ENCODE results near the gene STOML1.
"Not testable (repeated sequence)": the region's sequence is repeated elsewhere in the genome, so short reads cannot be mapped to it uniquely, and the experiment has no call there.

STOML1 gene

DNA sequence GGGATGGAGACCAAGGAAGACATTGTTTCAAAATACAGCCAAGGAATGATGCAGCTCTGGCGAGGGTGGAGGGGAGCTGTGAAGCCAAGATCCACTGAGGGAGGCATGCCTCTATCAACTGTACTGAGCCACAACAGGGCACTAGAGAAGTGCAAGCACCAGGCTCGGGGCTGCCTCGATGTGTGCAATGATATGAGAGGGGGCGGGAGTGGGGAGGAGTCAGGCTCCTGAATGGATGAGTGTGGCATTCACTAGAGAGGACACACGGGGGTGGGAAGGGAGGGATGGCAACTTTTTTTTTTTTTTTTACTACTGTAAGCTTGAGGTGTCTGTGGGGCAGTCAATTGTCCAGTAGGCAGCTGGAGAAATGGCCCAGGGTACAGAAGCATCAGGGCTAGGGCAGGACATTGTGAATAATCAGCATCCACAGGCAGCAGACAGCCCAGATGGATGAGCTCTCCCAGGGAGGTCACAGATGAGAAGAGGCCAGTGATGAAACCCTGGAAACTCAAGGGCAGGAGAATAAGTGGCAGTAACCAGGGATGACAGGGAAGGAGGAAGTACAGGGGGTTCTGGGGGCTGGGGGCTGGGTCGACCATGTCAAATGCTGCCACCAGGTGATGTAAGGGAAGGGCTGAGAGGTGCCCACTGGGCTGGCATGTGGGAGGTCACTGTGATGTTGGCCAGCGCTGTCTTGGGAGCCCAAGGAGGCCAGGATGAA, 5.9 kb downstream of the STOML1 start:
- no peak for DNase-seq

DNA sequence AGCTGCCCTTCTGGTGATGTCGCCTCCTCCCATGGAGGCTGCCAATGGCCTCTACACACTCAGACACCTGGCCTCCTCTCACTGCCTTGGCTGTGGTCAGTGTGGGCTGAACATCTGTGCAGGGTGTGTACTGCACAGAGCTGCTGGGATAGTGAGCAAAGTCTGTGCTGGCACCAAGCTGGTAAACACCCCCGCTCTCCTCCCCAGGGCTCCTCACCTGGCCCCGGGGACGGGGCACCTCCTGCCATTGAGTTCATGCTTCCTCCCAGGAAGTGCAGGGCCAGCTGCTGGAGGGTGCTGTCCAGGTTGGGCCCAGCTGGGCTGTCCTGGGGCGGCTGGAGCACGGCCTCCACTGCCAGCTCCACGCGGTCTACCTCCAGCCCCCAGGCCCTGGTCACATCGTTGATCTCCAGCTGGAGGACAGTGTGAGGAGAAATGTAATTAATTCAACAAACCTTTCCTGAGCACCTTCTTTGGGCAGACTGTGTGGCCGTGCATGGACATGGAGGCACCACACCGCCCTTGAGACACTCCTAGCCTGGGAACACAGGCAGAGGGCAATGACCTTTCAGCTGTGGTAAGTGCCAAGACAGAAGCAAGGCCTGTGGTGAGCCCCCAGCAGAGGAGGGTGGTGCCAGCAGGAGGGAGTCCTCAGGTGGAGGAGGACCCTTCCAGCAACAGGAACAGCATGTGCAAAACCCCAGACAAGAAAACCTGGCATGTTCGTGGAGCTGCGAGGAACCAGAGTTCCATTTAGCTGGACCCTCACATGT, 6.8 kb downstream of the STOML1 start:
- DNase-seq, result no peak

- no peak for DNase-seq
Observed at GRCh38 chr15:73984208-73984979, 7.7 kb downstream of the STOML1 start.

DNA sequence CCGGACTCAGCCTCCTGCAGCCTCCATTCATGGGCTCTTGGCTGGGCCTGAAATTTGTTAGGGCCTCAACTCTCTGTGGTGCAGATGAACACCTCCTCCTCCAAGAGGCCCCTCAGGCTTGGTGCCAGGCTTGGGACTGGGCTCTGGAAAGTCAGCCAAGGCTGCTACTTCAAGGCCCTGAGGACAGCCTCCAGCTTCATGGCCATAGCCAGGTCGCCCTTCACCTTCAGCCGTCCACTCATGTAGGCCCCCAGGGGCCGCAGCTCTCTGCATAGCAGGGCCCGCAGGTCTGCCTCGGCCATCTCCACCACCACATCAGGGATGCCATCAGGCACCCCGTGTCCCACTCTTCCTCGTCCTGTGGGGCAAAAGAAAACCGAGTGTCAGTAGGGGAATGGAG, 8.3 kb downstream of the STOML1 start:
- DNase-seq, result no peak

DNA sequence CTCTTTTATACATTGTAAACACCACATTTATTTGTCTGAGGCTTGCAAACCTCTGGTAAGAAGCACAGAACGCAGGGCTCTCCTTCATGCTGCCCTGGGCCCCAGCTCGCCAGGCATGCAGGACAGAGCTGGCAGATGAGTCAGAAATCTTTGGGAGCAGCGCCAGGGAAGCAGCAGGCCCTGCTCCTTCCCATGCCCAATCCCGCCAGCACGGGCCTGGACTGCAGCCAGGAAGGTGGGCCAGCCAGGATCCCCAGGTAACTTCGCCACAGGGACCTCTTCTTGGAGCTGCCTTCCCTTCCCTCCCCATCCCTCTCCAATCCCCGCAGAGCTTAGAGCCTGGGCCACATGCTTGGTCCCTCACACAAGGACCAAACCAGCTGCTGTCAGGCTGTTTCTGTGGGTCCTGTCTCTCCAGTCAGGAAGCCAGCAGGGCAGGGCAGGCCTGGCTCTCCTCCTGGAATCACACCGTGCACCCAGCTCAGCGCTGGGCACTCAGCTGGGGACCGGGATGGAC, 8.8 kb downstream of the STOML1 start:
- no peak for DNase-seq

- DNase-seq, result no peak
Observed at GRCh38 chr15:73982222-73982962, 9.7 kb downstream of the STOML1 start.

- DNase-seq, result no peak
Observed at GRCh38 chr15:73981761-73982221, 10.3 kb downstream of the STOML1 start.

DNA sequence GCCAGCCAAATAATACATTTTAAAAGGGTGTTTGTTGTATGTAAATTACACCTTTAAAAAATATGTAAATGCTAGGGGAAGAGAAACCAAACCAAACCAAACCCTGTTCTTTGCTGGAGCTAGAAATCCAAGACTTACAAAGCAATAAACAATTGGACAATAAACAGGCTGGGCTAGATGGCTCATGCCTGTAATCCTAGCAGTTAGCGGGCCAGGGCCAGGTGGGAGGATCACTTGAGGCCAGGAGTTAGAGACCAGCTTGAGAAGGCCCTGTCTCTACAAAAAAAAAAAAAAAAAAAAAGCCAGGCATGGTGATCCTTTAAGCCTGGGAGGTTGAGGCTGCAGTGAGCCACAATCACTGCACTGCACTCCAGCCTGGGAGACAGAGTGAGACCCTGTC, 12.5 kb downstream of the STOML1 start:
- no peak for DNase-seq

DNA sequence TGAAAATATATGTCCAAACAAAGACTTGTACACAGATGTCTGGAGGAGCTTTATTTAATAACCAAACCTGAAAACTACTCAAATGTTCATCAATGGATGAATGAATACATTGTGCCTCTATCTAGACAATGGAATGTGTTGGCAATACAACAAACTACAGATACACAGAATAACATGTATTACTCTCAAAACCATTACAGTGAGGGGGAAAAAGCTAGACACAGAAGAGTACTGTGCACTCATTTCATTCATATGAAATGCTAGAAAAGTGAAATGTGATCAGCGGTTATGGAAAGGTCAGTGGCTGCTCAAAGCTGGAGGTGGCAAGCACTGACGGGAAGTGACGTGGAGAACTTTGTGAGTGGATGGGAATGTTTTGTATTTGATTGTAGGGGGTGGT, 13.2 kb downstream of the STOML1 start:
- no peak for DNase-seq

GRCh38 chr15:73975440-73976125, 16.5 kb downstream of the STOML1 start:
- not testable (repeated sequence) for DNase-seq

GRCh38 chr15:73973683-73974200, 18.4 kb downstream of the STOML1 start:
- DNase-seq, result not testable (repeated sequence)

DNA sequence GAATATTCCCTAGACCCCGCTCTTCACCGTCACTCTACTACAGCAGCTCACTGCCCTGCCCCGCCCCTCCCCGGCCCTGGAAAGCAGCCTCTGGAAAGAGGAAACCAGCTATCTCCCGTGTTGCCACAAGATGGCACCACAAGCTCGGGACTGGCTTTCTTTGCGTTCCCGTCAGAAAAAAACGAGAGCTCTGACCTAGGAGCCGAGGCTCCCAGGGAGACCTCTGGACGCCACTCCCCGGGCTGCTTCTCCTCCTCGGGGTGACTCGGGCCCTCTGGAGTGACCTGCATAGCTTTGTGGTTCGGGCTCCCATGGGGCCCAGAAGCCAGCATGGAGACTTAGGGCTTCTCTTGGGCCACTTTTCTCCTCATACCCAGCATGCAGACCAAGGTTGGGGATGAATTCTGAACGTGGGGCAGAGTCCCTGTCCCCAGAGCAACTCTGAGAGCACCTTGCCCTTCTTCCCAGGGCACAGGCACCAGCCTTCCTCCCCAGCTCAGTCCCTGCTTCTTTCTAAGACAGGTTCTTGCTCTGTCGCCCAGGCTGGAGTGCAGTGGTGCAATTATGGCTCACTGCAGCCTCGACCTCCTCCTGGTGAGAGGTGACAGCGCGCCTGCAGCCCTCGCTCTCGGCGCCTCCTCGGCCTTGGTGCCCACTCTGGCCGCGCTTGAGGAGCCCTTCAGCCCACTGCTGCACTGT, 19.0 kb downstream of the STOML1 start:
- peak; percentile 62 for DNase-seq

GRCh38 chr15:73969151-73969759, 22.8 kb downstream of the STOML1 start:
- no peak for DNase-seq

GRCh38 chr15:73968461-73968860, 23.6 kb downstream of the STOML1 start:
- no peak for DNase-seq

GRCh38 chr15:73965758-73966113, 26.4 kb downstream of the STOML1 start:
- no peak for DNase-seq

DNA sequence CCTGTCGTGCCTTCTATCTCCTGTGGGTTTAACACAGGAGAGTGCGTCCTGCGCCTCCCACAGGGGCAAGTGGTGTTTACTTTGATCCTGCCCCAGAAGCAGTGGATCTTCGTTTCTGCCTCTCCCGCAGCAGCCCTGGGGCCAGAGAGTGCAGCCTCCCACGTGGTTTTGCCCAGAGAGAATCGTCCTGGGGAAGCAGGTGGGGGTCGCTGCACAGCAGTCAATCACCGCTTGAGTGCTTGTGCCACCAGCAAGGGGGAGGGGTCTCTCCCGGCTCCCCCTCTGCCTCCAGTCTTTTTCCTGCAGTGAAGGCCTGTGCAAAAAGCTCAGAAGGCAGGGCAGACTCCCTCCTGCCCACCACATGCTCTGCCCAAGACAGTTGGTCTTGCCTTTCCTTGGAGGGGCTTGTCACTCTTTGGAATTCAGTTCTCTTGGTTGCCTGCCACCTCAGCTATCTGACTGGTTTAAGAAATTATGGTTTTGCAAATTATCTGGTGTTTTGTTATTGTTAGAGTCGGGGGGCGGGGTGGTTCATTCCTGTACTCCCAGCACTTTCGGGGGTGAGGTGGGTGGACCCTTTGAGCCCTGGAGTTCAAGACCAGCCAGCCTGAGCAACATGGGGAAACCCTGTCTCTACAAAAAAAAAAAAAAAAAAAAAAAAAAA, 26.9 kb downstream of the STOML1 start:
- DNase-seq, result no peak

GRCh38 chr15:73964736-73965093, 27.4 kb downstream of the STOML1 start:
- peak; percentile 82 for DNase-seq

- no peak for DNase-seq
Observed at GRCh38 chr15:73962433-73962832, 29.7 kb downstream of the STOML1 start.

DNA sequence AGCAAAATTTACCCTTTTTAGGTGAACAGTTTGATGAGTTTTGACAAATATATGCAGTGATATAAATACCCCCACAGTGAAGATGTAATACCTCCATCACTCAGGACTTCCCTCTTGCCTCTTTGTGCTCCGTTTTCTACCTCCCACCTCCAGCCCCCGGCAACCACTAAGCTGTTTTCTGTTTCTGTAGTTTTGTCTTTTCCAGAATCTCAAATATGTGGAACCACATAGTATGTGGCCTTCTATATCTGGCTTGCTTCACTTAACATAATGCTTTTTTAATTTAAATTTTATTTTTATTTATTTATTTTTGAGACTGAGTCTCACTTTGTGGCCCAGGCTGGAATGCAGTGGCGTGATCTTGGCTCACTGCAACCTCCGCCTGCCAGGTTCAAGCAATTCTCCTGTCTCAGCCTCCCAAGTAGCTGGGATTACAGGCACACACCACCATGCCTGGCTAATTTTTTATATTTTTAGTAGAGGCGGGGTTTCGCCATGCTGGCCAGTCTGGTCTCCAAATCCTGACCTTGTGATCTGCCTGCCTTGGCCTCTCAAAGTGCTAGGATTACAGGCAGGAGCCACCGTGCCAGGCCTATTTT, 31.5 kb downstream of the STOML1 start:
- not testable (repeated sequence) for DNase-seq

DNA sequence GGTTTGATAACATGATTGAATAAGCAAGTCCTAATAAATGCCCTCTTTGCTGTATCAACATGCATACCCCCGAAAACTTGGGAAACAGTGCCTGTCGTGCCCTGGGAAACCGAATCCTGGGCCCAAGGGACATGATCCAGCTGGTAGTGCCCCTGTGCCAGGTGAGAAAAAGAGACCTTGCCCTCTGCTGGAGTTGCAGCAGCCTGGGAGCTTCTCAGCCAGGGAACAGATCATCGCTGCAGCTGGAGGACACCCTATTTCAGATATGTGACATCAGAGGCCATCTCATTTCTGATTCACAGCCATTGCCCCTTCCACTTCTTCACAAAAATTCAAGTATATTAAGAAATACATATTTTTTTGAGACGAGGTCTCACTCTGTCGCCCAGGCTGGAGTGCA, 32.3 kb downstream of the STOML1 start:
- DNase-seq, result no peak
